Lower leg skin (tissue), 4 donors: ENCODE data around the gene TTC39B. TPM values are rescaled to one million over a fixed set of nuclear protein-coding genes. Genes with fewer than 3 reads are reported as not detected.

ENCODE experiments used
- DNase-seq, 2 donors: peaks; one replicate each; pipeline ENCODE4 v3.0.0-alpha.2; 2019; ENCODE audit warnings: low spot score in 2 of 2
- H3K4me3 ChIP-seq: fragments of 200-600 bp; sonication (generic); 2 replicates; pipeline ENCODE4 v1.5.1; 2017; ENCODE audit warnings: mild to moderate bottlenecking, low read depth; ENCODE audit not compliant: poor library complexity, severe bottlenecking
- CTCF ChIP-seq, 3 donors: fragments of 450-650 bp; IDR thresholded peaks; one replicate each; pipeline ENCODE4 v1.5.1; 2016; ENCODE audit warnings: antibody characterized with exemption in 3 of 3, mild to moderate bottlenecking in 3 of 3, moderate library complexity in 2 of 3
- POLR2A ChIP-seq, 2 donors: fragments of 450-650 bp; IDR thresholded peaks; one replicate each; pipeline ENCODE4 v1.6.1; 2016 to 2017; ENCODE audit warnings: antibody characterized with exemption in 2 of 2, mild to moderate bottlenecking in 1 of 2, moderate library complexity in 1 of 2
- WGBS, 2 donors: methylation state at CpG; one replicate each; pipeline ENCODE4 v1.1.5; 2018; 5-methylcytosine and 5-hydroxymethylcytosine counted together
- intact Hi-C: fragments of 100-400 bp; cut with DNase I; formaldehyde crosslinking; loops from one replicate; pipeline ENCODE4 v1.15.0; 2023; ENCODE audit warnings: low total_unique reads
- total RNA-seq, 4 donors: library from RNA; depleted of rRNA; stranded (reverse); fragments of >200 nt; gene quantifications; one replicate each; pipeline ENCODE4 v1.1.0, GENCODE V29; 2016

The TTC39B gene
- total RNA-seq, 4 donors from 2014 or later = 38.4 to 53.3 (median 42.2) TPM

- TF ChIP-seq POLR2A (IDR thresholded peaks at IDR 0.05) (no peak), CTCF (IDR thresholded peaks at IDR 0.05) (no peak)
- DNase-seq = no peak
- intact Hi-C loops = no loop called here
- WGBS, 2 donors = 92 to 93% methylated on average over 2 of the region's 2 CpGs
- no peak overlapping the region for H3K4me3 ChIP-seq
Observed at GRCh38 chr9:15115041-15115440, 192.0 kb downstream of the TTC39B start.

Other genes starting within 250 kb of the TTC39B start
- gene SNAPC3, start 115.7 kb upstream of the TTC39B start, total RNA-seq = 10 to 100 TPM; 15.1 to 20.2 (median 16.9) TPM
- gene PSIP1, start 203.8 kb upstream of the TTC39B start, total RNA-seq = 10 to 100 TPM; 12.9 to 31.7 (median 17.7) TPM
- gene CCDC171, start 245.8 kb upstream of the TTC39B start, total RNA-seq = 1 to 10 TPM; 2.5 to 4.2 (median 3.3) TPM